HG03039 (cell line): Measurements from ENCODE around the gene ADGRB3.
"Not testable (repeated sequence)": the region's sequence is repeated elsewhere in the genome, so short reads cannot be mapped to it uniquely, and the experiment has no call there.

ENCODE experiments used
- ATAC-seq: cut with Tn5 transposase; IDR thresholded peaks from one replicate; pipeline ENCODE4 v1.9.1; 2021; ENCODE audit warnings: mild to moderate bottlenecking, moderate library complexity; ENCODE audit not compliant: unreplicated experiment

ADGRB3 gene

DNA sequence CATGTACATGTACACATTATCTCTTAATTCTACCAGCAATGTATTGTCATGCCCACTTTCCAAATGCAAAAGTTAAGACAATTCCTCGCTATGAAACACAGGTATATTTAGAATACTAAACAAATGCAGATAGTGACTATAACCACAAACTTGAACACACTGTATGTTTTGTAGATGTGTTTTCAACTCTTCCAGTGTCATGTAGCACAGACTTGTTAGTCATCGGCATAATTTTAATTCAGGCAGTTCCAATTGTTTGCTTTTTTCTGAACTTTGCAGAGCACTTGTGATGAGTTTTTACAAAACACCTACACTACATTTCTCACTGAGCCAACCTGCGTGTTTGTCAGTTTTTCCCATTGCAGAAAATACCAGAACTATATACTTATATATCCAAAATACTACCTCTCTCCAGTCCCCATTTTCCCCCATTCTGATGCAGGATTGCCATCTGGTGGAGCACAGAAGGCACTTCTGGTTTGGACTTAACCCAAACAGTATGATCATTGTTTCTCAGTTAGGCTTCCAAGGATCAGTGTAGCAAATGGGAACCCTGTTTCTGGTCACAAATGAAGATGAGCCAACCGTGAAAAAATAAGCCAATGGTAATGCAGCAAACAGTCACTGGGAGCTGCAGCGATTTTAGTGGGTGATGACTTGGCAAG is 143.4 kb downstream of the ADGRB3 start:
- ATAC-seq: no peak

DNA sequence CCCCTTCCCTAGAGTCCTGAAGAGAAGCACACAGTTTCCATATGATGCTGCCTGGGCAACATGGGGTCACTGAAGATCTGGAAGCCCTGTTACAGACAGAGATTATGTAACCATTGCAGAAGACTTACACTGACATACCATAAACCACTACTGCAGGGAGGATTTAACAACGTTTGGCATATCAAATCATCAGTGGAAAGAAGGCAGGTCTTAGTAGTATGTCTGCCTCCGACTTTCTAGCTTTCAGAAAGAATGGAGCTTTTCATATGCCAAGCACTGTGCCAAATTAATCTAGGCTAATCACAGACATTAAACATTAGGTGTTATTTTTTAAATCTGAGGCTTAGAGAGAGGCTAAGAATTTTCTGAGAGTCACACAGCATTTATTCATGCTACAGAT is 144.3 kb downstream of the ADGRB3 start:
- no peak for ATAC-seq

DNA sequence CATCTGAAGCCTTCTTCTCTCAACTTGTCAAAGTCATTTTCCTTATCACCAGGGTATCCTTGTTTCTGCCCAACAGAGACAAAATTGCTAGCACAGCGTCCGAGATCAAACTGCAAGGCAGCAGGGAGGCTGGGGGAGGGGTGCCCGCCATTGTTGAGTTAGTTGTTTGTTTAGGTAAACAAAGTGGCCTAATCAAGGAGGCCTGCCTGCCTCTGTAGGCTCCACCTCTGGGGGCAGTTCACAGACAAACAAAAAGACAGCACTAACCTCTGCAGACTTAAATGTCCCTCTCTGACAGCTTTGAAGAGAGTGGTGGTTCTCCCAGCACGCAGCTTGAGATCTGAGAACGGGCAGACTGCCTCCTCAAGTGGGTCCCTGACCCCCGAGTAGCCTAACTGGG is 155.0 kb downstream of the ADGRB3 start:
- not testable (repeated sequence) for ATAC-seq

DNA sequence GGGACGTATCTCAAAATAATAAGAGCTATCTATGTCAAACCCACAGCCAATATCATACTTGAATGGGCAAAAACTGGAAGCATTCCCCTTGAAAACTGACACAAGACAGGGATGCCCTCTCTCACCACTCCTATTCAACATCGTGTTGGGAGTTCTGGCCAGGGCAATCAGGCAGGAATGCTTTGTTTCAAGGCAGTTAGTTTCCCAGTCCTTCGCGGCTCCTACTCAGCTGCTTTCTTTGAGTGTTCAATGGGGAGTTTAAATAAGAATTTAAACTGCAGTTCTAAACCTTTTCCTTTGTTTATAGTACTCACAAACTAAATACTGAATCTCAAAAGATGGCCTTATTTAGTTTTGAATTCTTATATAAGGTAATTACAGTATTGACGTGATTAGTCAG is 179.9 kb downstream of the ADGRB3 start:
- ATAC-seq: not testable (repeated sequence)

DNA sequence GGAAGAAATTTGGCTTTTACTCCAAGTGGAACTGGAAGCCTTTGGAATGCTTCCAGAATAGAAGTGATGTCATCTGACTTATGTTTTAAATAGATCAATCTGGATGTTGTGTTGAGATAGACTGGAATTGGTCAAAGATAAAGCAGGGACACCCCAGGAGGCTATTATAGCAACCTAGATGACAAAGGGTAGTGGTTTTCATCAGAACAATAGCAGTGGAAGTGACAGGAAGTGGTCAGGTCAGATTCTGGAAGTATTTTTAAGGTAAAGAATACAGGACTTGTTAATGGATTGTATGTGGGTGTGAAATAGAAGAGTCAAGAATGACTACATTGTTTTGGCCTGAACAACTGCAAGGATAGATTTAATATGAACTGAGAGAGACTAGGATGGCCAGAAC is 191.4 kb downstream of the ADGRB3 start:
- ATAC-seq: no peak

DNA sequence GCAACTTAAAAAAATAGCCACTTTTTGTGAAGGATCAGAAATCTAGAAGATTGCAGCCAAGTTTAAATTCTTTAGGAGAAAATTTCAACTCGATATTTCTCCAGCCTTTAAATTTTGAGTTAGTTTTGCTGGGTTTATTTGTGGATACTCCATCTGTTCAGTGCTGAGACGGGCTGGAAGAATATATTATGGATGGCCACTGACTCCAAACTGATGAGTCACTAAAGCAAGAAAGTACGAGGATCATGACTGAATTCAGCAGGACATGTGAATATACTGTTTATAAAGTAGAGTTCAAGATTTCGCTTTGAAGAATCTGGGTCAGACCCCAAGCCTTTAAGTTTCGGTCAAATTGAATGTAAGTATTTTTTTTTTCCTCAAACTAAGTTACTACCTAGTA is 199.5 kb downstream of the ADGRB3 start:
- no peak for ATAC-seq

DNA sequence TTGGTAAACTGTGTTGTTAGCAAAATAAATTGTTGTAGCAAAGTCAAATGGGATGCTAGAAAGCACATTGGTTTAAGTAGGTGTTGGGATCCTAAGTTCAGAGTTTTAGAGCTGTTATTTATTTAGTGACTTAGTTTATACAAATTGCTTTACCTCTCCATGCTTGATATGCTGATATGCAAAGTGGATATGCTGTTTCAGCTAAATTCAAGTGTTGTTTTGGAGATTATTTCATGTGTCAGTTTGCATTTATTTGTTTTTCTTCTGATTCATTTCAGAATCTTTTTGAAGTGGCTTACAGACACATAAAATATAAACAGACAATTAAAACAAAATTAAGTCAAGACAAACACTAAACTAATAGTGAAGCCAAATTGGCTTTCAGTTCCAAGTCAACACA is 203.5 kb downstream of the ADGRB3 start:
- no peak for ATAC-seq

DNA sequence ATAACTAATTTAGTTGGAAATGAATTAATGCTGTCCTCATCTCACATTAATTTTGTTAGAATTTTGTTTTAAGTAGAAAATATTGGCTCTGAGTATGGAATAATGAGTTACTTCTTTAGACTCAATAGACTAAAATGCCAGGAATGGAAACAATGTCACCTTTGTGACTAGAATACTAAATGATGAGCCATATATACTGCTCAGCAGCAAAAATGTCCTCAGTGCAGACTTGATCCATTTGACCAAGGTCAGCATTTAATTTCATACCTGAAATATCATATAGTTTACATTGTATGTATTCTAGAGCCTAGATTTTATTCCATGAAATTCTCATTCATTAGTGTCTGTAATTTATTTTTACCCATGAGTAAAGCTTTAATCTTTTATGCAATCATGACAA is 217.7 kb downstream of the ADGRB3 start:
- no peak for ATAC-seq

DNA sequence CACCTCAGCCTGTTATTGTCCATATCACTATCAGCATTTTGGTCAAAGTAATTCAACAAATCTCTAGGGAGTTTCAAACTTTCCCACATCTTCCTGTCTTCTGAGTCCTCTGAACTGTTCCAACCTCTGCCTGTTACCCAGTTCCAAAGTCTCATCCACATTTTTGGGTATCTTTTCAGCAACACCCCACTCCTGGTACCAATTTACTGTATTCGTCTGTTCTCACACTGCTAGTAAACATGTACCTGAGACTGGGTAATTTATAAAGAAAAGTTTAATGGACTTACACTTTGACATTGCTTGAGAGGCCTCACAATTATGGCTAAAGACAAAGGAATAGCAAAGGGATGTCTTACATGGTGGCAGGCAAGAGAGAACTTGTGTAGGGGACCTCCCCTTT is 224.2 kb downstream of the ADGRB3 start:
- ATAC-seq: no peak

DNA sequence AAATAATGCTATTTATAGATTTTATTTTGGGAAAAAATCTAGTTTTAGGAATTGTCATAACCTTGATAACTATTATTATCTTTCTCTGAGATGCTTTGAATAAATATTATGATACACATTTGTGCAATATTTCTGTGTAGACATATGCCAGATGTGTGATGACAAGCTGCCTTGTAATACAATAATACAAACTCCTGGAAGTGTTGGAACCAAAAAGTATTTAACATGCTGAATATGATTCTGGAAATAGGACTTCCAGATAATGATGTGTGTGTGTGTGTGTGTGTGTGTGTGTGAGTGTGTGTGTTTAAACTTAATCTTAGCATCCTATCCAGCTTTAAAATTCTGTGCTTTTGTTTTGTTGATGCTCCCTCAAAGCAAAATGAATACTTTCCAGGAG is 233.6 kb downstream of the ADGRB3 start:
- ATAC-seq: no peak

DNA sequence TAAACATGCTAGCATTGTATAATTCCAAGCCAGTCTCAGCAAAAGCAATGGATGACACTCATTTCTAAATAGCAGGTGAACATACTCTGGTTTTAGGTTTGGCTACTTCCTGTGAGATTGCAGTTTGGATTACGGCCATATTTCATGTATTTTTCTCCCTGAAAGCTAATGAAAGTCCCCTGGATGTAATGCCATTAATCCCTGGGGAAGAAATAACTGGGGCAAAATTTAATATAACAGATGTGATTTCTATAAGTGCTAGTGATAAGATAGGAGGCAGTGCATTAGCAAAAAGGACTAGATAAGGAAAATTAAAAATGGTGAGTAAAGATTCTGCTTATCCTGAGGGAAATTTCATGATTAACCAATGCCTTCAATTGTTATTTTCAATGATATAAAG is 238.2 kb downstream of the ADGRB3 start:
- no peak for ATAC-seq

DNA sequence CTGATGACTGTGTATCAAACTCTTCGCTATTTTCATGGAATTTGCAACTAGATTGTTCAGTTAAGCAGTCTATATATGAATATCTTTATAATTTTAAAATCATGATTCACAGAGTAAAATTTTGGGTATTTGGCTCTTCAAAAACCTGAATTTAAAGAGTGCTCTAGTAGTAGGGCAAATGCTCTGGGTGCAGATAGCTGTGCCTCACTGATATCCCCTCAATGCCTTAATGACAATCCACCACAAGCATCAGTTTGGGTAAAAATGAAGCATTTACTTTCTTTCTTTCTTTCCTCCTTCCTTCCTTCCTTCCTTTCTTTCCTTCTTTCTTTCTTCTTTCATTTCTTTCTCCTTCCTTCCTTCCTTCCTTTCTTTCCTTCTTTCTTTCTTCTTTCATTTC is 239.7 kb downstream of the ADGRB3 start:
- ATAC-seq: no peak

DNA sequence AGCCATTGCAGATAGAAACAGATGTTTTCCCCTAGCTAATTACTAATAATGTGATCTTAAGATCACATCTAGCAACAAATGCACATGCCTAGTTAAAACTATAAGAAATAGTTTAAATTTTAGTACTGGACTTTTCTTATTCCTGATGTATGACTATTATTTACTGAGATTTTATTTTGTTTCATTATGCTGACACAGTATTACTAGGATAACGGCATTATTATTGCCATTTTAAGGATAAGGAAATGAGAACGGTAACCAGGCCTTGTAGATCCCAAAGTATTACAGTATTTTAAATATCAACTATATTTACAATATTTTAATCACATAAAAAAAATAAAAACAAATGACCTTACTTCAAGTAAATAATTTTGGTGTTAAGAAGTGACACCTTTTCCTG is 240.3 kb downstream of the ADGRB3 start:
- no peak for ATAC-seq

DNA sequence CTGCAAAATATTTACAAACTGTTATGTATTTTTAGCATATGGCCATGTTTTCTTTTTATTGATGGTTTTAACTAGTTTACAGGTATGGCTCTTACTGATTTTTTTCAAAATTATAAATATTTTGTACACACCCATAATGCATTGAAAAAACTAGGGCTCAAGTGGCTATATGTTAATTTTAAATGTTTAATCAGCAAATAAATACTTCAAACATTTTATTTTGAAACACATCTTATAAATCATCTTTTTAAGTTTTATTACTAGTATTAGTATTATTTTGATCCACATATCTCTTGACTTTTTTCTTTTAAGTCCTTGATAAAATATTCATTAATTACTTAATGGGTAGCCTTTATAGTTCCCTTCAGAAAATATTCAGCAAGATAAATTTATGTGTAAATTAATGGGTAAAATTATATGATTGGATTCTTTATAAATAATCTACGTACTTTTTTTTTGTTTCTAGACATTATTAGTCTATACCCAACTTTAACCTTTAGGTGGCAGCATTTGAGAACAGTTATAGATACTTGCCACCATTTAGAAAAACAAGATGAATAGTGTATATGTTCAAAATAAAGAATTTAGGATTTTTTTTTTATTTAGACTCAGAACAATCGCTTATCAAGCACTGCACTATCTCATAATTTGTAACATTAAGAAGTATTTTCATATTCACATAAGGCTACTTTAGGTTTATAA is 241.9 kb downstream of the ADGRB3 start:
- no peak for ATAC-seq

DNA sequence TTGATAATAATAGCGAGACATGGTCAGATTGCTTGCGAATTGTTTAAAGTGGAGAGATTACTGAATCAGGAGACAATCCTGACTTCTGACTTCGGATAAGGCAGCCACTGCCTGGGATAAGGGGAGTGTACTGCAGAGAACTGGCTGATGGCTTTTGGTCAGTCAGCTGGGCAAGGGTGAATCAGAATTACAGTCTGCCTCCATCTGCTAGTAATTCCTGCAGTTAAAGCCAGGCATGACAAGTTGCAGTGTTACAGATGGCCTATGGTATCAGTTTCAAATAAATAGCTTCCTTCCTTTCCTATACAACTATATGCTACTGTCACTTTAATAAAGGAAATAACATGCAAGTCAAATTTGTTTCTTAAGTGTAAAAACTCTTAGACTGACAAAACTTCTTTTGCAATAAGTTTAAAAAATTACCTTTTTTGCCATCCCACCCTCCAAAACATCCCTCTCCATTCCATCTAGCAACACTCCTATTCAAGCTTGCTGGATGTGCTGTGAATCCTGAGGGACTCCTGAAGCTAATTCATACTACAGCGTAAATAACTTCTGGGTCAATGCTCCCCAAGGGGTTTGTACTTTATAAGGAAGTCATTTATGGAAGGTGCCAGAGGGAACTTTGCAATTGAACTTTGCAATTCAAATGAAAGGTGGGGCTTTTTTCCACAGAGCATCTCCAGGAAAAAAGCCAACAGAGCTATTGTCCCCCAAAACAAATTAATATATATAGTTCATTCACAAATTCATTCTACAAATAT is 245.2 kb downstream of the ADGRB3 start:
- no peak for ATAC-seq

DNA sequence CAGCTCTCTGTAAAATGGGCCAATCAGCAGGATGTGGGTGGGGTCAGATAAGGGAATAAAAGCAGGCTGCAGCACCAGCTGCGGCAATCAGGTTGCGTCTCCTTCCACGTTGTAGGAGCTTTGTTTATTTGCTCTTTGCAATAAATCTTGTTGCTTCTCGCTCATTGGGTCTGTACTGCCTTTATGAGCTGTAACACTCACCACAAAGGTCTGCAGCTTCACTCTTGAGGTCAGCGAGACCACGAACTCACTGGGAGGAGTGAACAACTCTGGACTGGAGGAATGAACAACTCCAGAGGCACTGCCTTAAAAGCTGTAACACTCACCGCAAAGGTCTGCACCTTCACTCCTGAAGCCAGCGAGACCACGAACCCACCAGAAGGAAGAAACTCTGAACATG is 248.2 kb downstream of the ADGRB3 start:
- ATAC-seq: not testable (repeated sequence)

DNA sequence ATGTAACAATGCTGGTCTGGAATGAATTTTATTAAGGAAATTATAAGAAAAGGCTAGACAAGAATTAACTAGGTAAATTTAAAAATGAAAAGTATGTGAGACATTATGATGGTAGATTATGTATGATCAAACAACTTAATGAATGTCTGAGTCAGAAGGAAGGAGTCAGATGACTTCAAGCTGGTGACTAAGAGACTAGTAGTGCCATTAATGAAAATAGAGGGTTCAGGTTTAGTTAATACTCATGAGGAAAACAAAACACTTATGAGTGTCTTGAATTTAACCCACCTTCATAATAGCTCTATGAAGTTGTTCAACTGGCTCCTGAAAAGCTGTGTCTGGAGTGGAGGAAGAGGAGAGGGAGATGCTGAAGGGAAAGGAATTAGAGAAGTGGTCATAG is 256.3 kb downstream of the ADGRB3 start:
- no peak for ATAC-seq

DNA sequence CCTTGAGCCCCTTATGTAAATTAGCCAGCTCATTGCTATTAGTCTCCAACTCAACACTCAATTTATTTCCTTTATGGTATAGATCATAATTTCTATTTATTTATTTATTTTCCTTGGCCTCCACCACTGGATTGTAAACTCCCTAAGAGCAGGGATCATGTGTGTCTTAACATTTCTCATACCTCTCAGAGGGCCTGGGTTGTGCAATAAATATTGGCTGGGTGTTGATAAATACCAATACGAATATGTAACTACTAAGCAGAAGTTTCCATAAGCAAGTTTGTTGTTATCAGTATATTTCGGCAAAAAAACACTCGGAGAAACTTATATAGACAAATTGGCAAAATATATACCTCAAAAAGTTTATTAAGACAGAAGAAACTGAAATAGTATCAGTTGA is 257.4 kb downstream of the ADGRB3 start:
- ATAC-seq: no peak

DNA sequence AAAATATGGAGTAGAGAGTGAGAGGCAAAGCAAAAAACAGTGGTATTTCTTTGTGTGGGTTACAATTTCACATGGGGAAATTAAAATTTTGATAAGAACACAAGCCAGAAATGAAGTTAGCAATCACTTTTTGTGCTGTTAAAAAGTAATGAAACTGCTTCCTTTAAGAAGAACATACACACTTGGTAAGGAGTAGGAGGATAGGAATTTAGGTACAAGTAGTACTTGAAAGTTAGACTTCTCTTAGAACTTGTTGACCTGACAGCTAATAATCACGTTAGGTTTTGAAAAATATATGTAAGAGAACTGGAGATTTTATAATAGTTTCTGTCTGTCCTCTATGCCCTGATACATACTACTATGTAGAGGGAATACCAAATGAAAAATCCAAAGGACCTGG is 260.8 kb downstream of the ADGRB3 start:
- ATAC-seq: no peak

DNA sequence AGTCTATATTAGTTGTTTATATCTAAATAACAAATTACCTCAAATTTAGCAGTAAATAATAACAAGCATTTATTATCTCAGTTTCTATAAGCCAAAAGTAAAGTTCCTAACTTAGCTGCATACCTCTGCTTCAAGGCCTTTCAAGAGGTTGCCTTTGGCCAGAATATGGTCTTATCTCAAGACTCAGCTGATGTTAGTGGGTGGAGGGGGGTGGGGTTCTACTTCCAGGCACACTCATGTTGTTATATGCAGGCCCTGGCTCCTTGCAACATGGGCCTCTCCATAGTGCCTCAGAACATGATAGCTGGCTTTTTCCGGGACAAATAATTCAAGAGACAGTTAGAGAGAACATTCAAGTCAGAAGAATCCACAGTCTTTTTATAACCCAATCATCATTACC is 266.0 kb downstream of the ADGRB3 start:
- ATAC-seq: no peak

DNA sequence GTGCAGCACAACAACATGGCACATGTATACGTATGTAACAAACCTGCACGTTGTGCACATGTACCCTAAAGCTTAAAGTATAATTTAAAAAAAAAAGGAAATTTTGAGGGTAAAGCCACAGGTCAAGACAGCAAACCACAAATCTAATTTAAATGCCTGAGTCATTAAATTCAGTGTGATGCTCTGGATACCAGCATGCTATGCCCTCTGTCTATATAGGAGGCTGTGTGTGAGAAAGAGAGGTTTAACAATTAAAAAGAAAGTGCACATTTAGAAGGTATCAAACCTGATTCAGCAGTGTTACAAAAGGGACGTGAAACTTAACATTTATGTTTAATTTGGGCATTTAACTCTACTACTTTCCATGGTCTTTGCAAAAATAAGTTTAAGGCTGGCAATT is 276.3 kb downstream of the ADGRB3 start:
- no peak for ATAC-seq

DNA sequence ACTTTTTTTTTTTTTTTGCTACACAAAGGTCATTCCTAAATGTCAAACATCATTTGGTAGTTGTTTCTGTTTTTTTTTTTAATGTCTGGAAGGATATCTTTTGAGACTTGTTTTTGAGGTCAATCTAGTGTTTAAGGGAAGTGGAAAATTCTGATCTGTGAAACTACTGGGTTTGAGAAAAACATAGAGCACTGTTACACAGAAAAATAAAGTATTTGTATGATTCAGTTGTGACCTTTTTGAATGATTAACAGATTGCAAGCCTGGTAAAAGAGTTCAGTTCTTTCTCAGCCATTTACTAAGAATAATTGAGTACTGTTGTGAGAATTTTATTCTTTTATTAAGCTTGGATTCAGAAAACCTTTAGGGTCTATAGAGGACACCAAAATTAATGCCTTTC is 276.7 kb downstream of the ADGRB3 start:
- no peak for ATAC-seq
